ENCODE measurements around the gene CHP1.

- TF ChIP-seq, protein P1, sequence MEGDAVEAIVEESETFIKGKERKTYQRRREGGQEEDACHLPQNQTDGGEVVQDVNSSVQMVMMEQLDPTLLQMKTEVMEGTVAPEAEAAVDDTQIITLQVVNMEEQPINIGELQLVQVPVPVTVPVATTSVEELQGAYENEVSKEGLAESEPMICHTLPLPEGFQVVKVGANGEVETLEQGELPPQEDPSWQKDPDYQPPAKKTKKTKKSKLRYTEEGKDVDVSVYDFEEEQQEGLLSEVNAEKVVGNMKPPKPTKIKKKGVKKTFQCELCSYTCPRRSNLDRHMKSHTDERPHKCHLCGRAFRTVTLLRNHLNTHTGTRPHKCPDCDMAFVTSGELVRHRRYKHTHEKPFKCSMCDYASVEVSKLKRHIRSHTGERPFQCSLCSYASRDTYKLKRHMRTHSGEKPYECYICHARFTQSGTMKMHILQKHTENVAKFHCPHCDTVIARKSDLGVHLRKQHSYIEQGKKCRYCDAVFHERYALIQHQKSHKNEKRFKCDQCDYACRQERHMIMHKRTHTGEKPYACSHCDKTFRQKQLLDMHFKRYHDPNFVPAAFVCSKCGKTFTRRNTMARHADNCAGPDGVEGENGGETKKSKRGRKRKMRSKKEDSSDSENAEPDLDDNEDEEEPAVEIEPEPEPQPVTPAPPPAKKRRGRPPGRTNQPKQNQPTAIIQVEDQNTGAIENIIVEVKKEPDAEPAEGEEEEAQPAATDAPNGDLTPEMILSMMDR (IDR thresholded peaks at IDR 0.05), result no peak
- TF ChIP-seq EZH2 (IDR thresholded peaks at IDR 0.05), result no peak
These were observed 4.9 kb downstream of the CHP1 start for GRCh38 chr15:41235929-41236328.

Measured in neural progenitor cell (in vitro differentiated cells).